GM19238 (cell line): Measurements from ENCODE around the gene LRRC3.
"Not testable (repeated sequence)": the region's sequence is repeated elsewhere in the genome, so short reads cannot be mapped to it uniquely, and the experiment has no call there.

Source experiments
- DNase-seq: peaks from one replicate; pipeline ENCODE4 v3.0.0; 2011; ENCODE audit warnings: low spot score; ENCODE audit not compliant: insufficient read length

Gene LRRC3

GRCh38 chr21:44454747-44455523 lies at the start of gene LRRC3:
Gene LRRC3, plus strand, starts transcription at chr21:44455510. Its CDS starts 1,135 bp downstream, at chr21:44456645.
- DNase-seq, result peak; percentile 94

GRCh38 chr21:44405948-44406872 lies 49.1 kb upstream of the LRRC3 start:
- no peak for DNase-seq

GRCh38 chr21:44406953-44407352 lies 48.4 kb upstream of the LRRC3 start:
- DNase-seq, result no peak

- DNase-seq, result no peak
Measured at GRCh38 chr21:44407493-44407892, 47.8 kb upstream of the LRRC3 start.

GRCh38 chr21:44408226-44408625 lies 47.1 kb upstream of the LRRC3 start:
- DNase-seq, result no peak

GRCh38 chr21:44413566-44414290 lies 41.6 kb upstream of the LRRC3 start:
- no peak for DNase-seq

GRCh38 chr21:44414291-44415072 lies 40.8 kb upstream of the LRRC3 start:
- no peak for DNase-seq

GRCh38 chr21:44415073-44416025 lies 40.0 kb upstream of the LRRC3 start:
- no peak for DNase-seq

GRCh38 chr21:44416193-44416592 lies 39.1 kb upstream of the LRRC3 start:
- DNase-seq, result no peak

- not testable (repeated sequence) for DNase-seq
Measured at GRCh38 chr21:44417621-44418107, 37.6 kb upstream of the LRRC3 start.

GRCh38 chr21:44418108-44418875 lies 37.0 kb upstream of the LRRC3 start:
- no peak for DNase-seq

GRCh38 chr21:44418876-44419230 lies 36.5 kb upstream of the LRRC3 start:
- no peak for DNase-seq

- no peak for DNase-seq
Measured at GRCh38 chr21:44419679-44420078, 35.6 kb upstream of the LRRC3 start.

- no peak for DNase-seq
Measured at GRCh38 chr21:44420416-44421205, 34.7 kb upstream of the LRRC3 start.

GRCh38 chr21:44421901-44422840 lies 33.1 kb upstream of the LRRC3 start:
- no peak for DNase-seq

GRCh38 chr21:44423312-44423821 lies 31.9 kb upstream of the LRRC3 start:
- no peak for DNase-seq
